Sigmoid colon (tissue), 7 donors: ENCODE data around the gene IL12RB2. TPM values are rescaled to one million over a fixed set of nuclear protein-coding genes. Genes with fewer than 3 reads are reported as not detected.

Source experiments
- DNase-seq: peaks from one replicate; pipeline ENCODE4 v3.0.0-alpha.2; 2019
- H3K27ac ChIP-seq, 4 donors: fragments of 200-600 bp; sonication (generic); one replicate each; pipeline ENCODE4 v1.5.1; 2016 to 2019; ENCODE audit warnings: mild to moderate bottlenecking in 1 of 4
- H3K27me3 ChIP-seq, 3 donors: fragments of 200-600 bp; sonication (generic); one replicate each; pipeline ENCODE4 v1.5.1; 2019; ENCODE audit warnings: mild to moderate bottlenecking in 1 of 3
- H3K36me3 ChIP-seq, 4 donors: fragments of 200-600 bp; sonication (generic); one replicate each; pipeline ENCODE4 v1.5.1; 2016 to 2019
- H3K4me1 ChIP-seq, 4 donors: fragments of 200-600 bp; sonication (generic); one replicate each; pipeline ENCODE4 v1.5.1; 2017 to 2019
- H3K4me3 ChIP-seq, 4 donors: fragments of 200-600 bp; sonication (generic); one replicate each; pipeline ENCODE4 v1.5.1; 2017 to 2019; ENCODE audit warnings: mild to moderate bottlenecking in 2 of 4, moderate library complexity in 1 of 4
- H3K9me3 ChIP-seq, 4 donors: fragments of 200-600 bp in 3 of 4; sonication (generic) in 3 of 4; one replicate each; pipeline versions ENCODE4 v1.5.1 to v1.6.1; 2013 to 2019
- EP300 ChIP-seq, 4 donors: sonication (generic); formaldehyde crosslinking; IDR thresholded peaks; one replicate each; pipeline ENCODE4 v1.6.1; 2017; ENCODE audit warnings: antibody characterized with exemption in 4 of 4
- POLR2A ChIP-seq, 2 donors: fragments of 450-650 bp; IDR thresholded peaks; one replicate each; pipeline ENCODE4 v1.6.1; 2016; ENCODE audit warnings: antibody characterized with exemption in 2 of 2, mild to moderate bottlenecking in 2 of 2, moderate library complexity in 2 of 2
- POLR2AphosphoS5 ChIP-seq, 4 donors: sonication (generic); formaldehyde crosslinking; IDR thresholded peaks; one replicate each; pipeline ENCODE4 v1.6.1; 2017; ENCODE audit warnings: antibody characterized with exemption in 4 of 4
- WGBS, 2 donors: extraction: QIAGEN DNeasy Blood & Tissue Kit; methylation state at CpG; one replicate each; pipeline ENCODE4 v1.1.7; 2013; 5-methylcytosine and 5-hydroxymethylcytosine counted together
- intact Hi-C: fragments of 100-400 bp; cut with DNase I; formaldehyde crosslinking; loops from one replicate; pipeline ENCODE4 v1.15.1; 2023
- polyA plus RNA-seq, 3 donors: library from polyadenylated mRNA; stranded (reverse); fragments of 200-250 nt; gene quantifications; one replicate each; pipeline ENCODE4 v1.2.3, GENCODE V29; 2013
- total RNA-seq, 4 donors: library from RNA; depleted of rRNA; stranded (reverse); fragments of >200 nt; gene quantifications; one replicate each; pipeline ENCODE4 v1.1.0, GENCODE V29; 2016
- TF ChIP-seq, protein P1 (sequence below), 4 experiments: fragments of 450-650 bp in 3 of 4; fragments of 200-600 bp in 1 of 4; IDR thresholded peaks; one replicate each; pipeline ENCODE4 v1.5.1; 2016 to 2019; ENCODE audit warnings: antibody characterized with exemption in 4 of 4, mild to moderate bottlenecking in 3 of 4, moderate library complexity in 2 of 4
- donor health status: healthy with polysubstance abuse.
- donor health status: Bipolar disorder and iron deficiency.
- donor health status: healthy.

IL12RB2 gene
- total and polyA plus RNA-seq, 7 donors: 0.99 to 2.1 (median 1.3) TPM; not detected in 3

DNA sequence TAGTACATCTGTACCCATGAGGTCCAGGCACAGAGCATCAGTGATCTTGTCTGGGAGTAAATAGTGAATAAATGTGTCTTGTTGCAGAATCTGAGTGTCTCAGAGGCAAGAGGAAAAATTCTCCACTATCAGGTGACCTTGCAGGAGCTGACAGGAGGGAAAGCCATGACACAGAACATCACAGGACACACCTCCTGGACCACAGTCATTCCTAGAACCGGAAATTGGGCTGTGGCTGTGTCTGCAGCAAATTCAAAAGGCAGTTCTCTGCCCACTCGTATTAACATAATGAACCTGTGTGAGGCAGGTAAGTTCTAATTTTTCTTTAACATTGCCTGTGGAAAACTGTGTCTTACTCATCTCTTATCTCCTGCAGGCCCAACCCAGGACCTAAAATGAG, 43.1 kb downstream of the IL12RB2 start:
- 83 to 87% methylated on average over 2 of the region's 2 CpGs for WGBS, 2 donors
- TF ChIP-seq POLR2A (IDR thresholded peaks at IDR 0.05) (no peak), EP300 (IDR thresholded peaks at IDR 0.05) (no peak), POLR2AphosphoS5 (IDR thresholded peaks at IDR 0.05) (no peak)
- TF ChIP-seq, protein P1, sequence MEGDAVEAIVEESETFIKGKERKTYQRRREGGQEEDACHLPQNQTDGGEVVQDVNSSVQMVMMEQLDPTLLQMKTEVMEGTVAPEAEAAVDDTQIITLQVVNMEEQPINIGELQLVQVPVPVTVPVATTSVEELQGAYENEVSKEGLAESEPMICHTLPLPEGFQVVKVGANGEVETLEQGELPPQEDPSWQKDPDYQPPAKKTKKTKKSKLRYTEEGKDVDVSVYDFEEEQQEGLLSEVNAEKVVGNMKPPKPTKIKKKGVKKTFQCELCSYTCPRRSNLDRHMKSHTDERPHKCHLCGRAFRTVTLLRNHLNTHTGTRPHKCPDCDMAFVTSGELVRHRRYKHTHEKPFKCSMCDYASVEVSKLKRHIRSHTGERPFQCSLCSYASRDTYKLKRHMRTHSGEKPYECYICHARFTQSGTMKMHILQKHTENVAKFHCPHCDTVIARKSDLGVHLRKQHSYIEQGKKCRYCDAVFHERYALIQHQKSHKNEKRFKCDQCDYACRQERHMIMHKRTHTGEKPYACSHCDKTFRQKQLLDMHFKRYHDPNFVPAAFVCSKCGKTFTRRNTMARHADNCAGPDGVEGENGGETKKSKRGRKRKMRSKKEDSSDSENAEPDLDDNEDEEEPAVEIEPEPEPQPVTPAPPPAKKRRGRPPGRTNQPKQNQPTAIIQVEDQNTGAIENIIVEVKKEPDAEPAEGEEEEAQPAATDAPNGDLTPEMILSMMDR (IDR thresholded peaks at IDR 0.05): no peak
- Histone ChIP-seq H3K4me1 (no peaks in the 10 kb centered on the region), H3K27me3 (no peaks in the 10 kb centered on the region), H3K9me3 (no peaks in the 10 kb centered on the region), H3K27ac (no peak overlapping the region), H3K4me3 (no peak overlapping the region), H3K36me3 (no peaks in the 10 kb centered on the region)
- intact Hi-C loops: no loop called here
- no peak for DNase-seq

DNA sequence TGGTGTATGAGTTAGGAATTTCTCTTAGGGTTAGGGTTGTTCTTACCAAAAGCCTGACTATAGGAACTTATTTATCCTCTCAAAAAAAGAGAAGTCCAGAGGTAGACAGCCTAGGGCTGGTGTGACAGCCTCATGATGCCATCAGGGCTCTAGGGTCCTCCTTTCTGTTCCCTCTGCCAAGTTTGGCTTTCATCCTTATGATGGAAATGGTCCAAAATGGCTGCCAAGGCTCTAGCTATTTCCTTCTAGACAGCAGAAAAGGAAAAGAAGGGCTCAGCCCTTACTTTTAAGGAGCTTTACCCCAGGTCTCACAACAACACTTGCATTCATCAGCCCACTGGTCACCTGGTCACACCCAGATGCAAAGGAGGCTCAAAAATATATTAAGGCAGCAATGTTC, 44.5 kb downstream of the IL12RB2 start:
- no peak for DNase-seq
- H3K27me3 ChIP-seq: no peaks in the 10 kb centered on the region
- no peak overlapping the region for H3K27ac ChIP-seq
- intact Hi-C loops: no loop called here
- H3K4me1 ChIP-seq: no peaks in the 10 kb centered on the region
- no peaks in the 10 kb centered on the region for H3K36me3 ChIP-seq
- TF ChIP-seq, protein P1 (IDR thresholded peaks at IDR 0.05): no peak
- TF ChIP-seq POLR2A (IDR thresholded peaks at IDR 0.05): no peak
- TF ChIP-seq POLR2AphosphoS5 (IDR thresholded peaks at IDR 0.05): no peak
- no peak overlapping the region for H3K4me3 ChIP-seq
- H3K9me3 ChIP-seq: no peaks in the 10 kb centered on the region

DNA sequence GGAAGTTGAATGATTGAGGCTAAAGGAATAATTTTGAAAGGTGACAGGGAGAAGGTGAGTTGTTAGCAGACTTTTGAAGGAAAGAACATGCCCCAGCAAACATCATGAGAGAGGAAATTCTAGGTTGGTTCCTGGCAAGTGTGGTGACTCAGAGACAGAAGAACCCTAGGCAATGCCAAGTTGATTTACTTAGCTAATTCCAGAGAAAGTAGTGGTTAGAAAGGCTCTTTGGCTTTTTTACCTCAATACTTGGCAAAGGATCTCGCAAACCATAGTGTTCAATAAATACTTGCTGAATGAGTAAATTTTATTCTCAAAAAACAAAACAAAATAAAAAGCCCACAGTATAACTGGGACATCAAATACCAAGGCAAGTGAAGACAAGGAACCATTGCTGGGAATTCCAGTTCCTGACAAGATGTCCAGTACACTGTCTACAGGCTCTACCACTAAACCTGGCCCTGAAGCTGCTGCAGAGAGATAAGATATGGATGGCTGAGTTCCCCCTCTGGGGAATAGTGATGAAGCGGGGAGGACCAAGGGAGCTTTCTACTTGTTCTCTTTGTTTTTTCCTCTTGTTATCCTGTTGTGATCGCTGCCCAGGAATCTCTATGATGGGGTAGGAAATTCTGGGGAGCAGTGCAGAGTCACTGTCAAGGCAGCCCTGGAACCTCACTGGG, 48.2 kb downstream of the IL12RB2 start:
- no peak overlapping the region for H3K27ac ChIP-seq
- TF ChIP-seq POLR2AphosphoS5 (IDR thresholded peaks at IDR 0.05) (no peak), EP300 (IDR thresholded peaks at IDR 0.05) (no peak), POLR2A (IDR thresholded peaks at IDR 0.05) (no peak)
- TF ChIP-seq, protein P1 (IDR thresholded peaks at IDR 0.05): no peak
- H3K4me3 ChIP-seq: no peak overlapping the region
- 89 to 95% methylated on average over 3 of the region's 3 CpGs for WGBS, 2 donors
- no peaks in the 10 kb centered on the region for H3K36me3 ChIP-seq
- no peak for DNase-seq
- intact Hi-C loops: no loop called here
- no peaks in the 10 kb centered on the region for H3K9me3 ChIP-seq
- H3K27me3 ChIP-seq: no peaks in the 10 kb centered on the region
- H3K4me1 ChIP-seq: no peaks in the 10 kb centered on the region

DNA sequence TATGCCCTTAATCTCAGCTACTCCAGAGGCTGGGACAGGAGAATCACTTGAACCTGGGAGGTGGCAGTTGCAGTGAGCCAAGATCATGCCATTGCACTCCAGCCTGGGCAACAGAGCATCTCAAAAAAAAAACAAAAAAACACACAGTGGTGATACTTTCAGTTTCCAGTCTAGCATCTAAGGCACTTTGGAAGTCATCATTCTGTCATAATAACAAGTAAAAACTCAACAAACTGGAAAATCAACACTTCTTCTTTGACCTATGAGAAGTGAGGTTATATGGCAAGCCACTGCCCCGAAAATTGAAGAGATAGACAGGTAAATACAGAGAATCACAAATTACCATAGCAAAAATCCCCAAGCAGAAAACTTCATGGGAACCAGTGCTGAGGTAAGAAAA, 51.9 kb downstream of the IL12RB2 start:
- Histone ChIP-seq H3K4me1 (no peaks in the 10 kb centered on the region), H3K4me3 (no peak overlapping the region), H3K27ac (no peak overlapping the region), H3K27me3 (no peaks in the 10 kb centered on the region), H3K36me3 (no peaks in the 10 kb centered on the region), H3K9me3 (no peaks in the 10 kb centered on the region)
- TF ChIP-seq POLR2A (IDR thresholded peaks at IDR 0.05) (no peak), EP300 (IDR thresholded peaks at IDR 0.05) (no peak), POLR2AphosphoS5 (IDR thresholded peaks at IDR 0.05) (no peak)
- TF ChIP-seq, protein P1 (IDR thresholded peaks at IDR 0.05): no peak
- 42 to 97% methylated on average over 1 of the region's 1 CpG for WGBS, 2 donors
- intact Hi-C loops: no loop called here
- no peak for DNase-seq

DNA sequence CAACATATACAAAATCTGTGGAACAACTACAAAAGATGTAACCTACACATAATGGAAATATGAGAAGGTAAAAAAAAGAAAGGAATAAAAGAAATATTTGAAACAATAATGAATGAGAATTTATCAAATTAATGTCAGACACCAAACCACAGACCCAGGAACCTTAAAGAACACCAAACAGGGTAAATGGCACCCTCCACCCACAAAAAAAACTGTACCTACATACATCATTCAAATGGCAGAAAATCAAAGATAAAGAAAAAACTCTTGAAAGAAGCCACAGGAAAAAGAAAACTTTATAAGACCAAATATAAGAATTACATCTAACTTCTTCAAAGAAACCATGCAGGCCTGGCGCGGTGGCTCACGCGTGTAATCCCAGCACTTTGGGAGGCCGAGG, 54.0 kb downstream of the IL12RB2 start:
- H3K27me3 ChIP-seq: no peaks in the 10 kb centered on the region
- TF ChIP-seq POLR2A (IDR thresholded peaks at IDR 0.05): no peak
- TF ChIP-seq EP300 (IDR thresholded peaks at IDR 0.05): no peak
- no peak for TF ChIP-seq POLR2AphosphoS5 (IDR thresholded peaks at IDR 0.05)
- no peaks in the 10 kb centered on the region for H3K36me3 ChIP-seq
- no peaks in the 10 kb centered on the region for H3K4me1 ChIP-seq
- no peak for DNase-seq
- no peak overlapping the region for H3K27ac ChIP-seq
- no peak overlapping the region for H3K4me3 ChIP-seq
- intact Hi-C loops: no loop called here
- H3K9me3 ChIP-seq: no peaks in the 10 kb centered on the region
- WGBS, 2 donors: 85 to 96% methylated on average over 5 of the region's 5 CpGs
